K562 (cell line): Measurements from ENCODE around the gene ZC3H6. TPM values are rescaled to one million over a fixed set of nuclear protein-coding genes. Genes with fewer than 3 reads are reported as not detected.
A peak's percentile ranks its signal among the peaks of the same experiment; 100 is the strongest.

Source experiments
- DACH1 ChIP-seq: fragments of 450-650 bp; IDR thresholded peaks from 2 replicates; pipeline ENCODE4 v1.6.1; 2018; ENCODE audit not compliant: partially characterized antibody
- DLX4 ChIP-seq: fragments of 250-450 bp; sonication (Bioruptor Pico); IDR thresholded peaks from 2 replicates; pipeline ENCODE4 v1.6.1; 2021; ENCODE audit warnings: mild to moderate bottlenecking
- ELF4 ChIP-seq: fragments of 450-650 bp; formaldehyde crosslinking; IDR thresholded peaks from 2 replicates; pipeline ENCODE4 v1.4.0; 2022; ENCODE audit warnings: missing genetic modification characterization
- ELK3 ChIP-seq: fragments of 450-650 bp; formaldehyde crosslinking; IDR thresholded peaks from 2 replicates; pipeline ENCODE4 v1.4.0; 2020; ENCODE audit warnings: mild to moderate bottlenecking
- MBD1 ChIP-seq: fragments of 250-450 bp; sonication (Bioruptor Pico); IDR thresholded peaks from 2 replicates; pipeline ENCODE4 v1.8.0; 2022; ENCODE audit warnings: inconsistent platforms
- MEIS2 ChIP-seq: fragments of 450-650 bp; IDR thresholded peaks from 2 replicates; pipeline ENCODE4 v1.6.1; 2014; ENCODE audit warnings: mild to moderate bottlenecking; ENCODE audit not compliant: partially characterized antibody
- POU5F1 ChIP-seq: fragments of 150-350 bp; IDR thresholded peaks from 2 replicates; pipeline ENCODE4 v1.6.1; 2014; ENCODE audit warnings: borderline replicate concordance, low read length, low read depth, mild to moderate bottlenecking; ENCODE audit not compliant: partially characterized antibody
- RBM17 ChIP-seq: fragments of 200-400 bp; formaldehyde crosslinking; IDR thresholded peaks from 2 replicates; pipeline ENCODE4 v1.6.1; 2017; ENCODE audit warnings: low read depth, mild to moderate bottlenecking, low read length, borderline replicate concordance
- SNRNP70 ChIP-seq: fragments of 200-400 bp; formaldehyde crosslinking; optimal IDR thresholded peaks from 2 replicates; pipeline ENCODE3; 2017; ENCODE audit warnings: low read depth, low read length
- SOX6 ChIP-seq: fragments of 450-650 bp; IDR thresholded peaks from 2 replicates; pipeline ENCODE4 v1.6.1; 2014; ENCODE audit warnings: mild to moderate bottlenecking
- TGIF2 ChIP-seq: sonication (generic); formaldehyde crosslinking; IDR thresholded peaks from 2 replicates; pipeline ENCODE4 v1.8.1; 2022; ENCODE audit warnings: mild to moderate bottlenecking, missing genetic modification reagents, moderate library complexity
- UBTF ChIP-seq, 2 experiments: IDR thresholded peaks; 2 replicates each; pipeline ENCODE4 v1.6.1; 2012; ENCODE audit warnings: improper control_type of control experiment in 2 of 2, low read depth in 2 of 2, low read length in 2 of 2, borderline replicate concordance in 1 of 2
- ZNF12 ChIP-seq: sonication (generic); formaldehyde crosslinking; IDR thresholded peaks from 2 replicates; pipeline ENCODE4 v1.4.0; 2020; ENCODE audit warnings: mild to moderate bottlenecking, missing genetic modification reagents
- ZNF124 ChIP-seq: sonication (generic); formaldehyde crosslinking; IDR thresholded peaks from 2 replicates; pipeline ENCODE4 v1.8.1; 2022; ENCODE audit warnings: missing genetic modification reagents
- ZNF436 ChIP-seq: fragments of 250-450, 450-650 bp; sonication (Bioruptor Pico); formaldehyde crosslinking; IDR thresholded peaks from 2 replicates; pipeline ENCODE4 v1.7.0; 2020; ENCODE audit warnings: mild to moderate bottlenecking
- ZNF507 ChIP-seq: conservative IDR thresholded peaks from 2 replicates; pipeline ENCODE4 v1.6.1; 2017; ENCODE audit warnings: missing genetic modification characterization, missing compliant biosample characterization
- ZNF57 ChIP-seq: fragments of 450-650 bp; formaldehyde crosslinking; IDR thresholded peaks from 2 replicates; pipeline ENCODE4 v1.4.0; 2020; ENCODE audit warnings: mild to moderate bottlenecking, moderate library complexity
- polyA plus RNA-seq, 8 experiments: library from polyadenylated mRNA; depleted of rRNA in 4 of 8; stranded (reverse) in 5 of 8; unstranded in 3 of 8; fragments of >200 nt; fragmentation: Nextera tagmentation in 2 of 8; fragmentation: Illumina TruSeq in 1 of 8; extraction: Ambion mirVana in 2 of 8; extraction: Trizol in 1 of 8; gene quantifications; 2 replicates each; pipeline versions ENCODE4 v1.2.1 to v1.2.3, GENCODE V29; 2011 to 2014; ENCODE audit warnings: inconsistent platforms in 1 of 8, missing spikeins in 1 of 8
- total RNA-seq, 7 experiments: library from RNA; depleted of rRNA in 6 of 7; stranded (reverse); fragments of >200 nt in 6 of 7; fragmentation: Illumina TruSeq in 2 of 7; extraction: Trizol in 2 of 7; gene quantifications; 2 replicates each; pipeline versions ENCODE4 v1.2.1 to v1.2.3, GENCODE V29; 2011 to 2021; ENCODE audit warnings: low replicate concordance in 1 of 7

The ZC3H6 gene
- total and polyA plus RNA-seq, 9 of the 15 experiments (the other 6 are each of a cell fraction or from before 2014, with no cell fraction given): 0.45 to 1.9 (median 1.5) TPM

- peak; percentile 74 for TF ChIP-seq MEIS2
- no peak for TF ChIP-seq ELK3 (CRISPR knock-in tag)
- no peak for TF ChIP-seq UBTF (IDR thresholded peaks at IDR 0.05; ENCODE audit: borderline replicate concordance in 1 of 2, low read depth in 2 of 2, low read length in 2 of 2)
- TF ChIP-seq SOX6: peak; percentile 48; the same call in 1 of the 2 replicates
- TF ChIP-seq MBD1 (CRISPR knock-in tag): no peak
- TF ChIP-seq ZNF124 (CRISPR knock-in tag): no peak
- TF ChIP-seq DACH1: peak; percentile 36
- TF ChIP-seq POU5F1: no peak
- no peak for TF ChIP-seq RBM17
- TF ChIP-seq SNRNP70: no peak
- TF ChIP-seq ZNF57 (CRISPR knock-in tag): no peak
- TF ChIP-seq ZNF507 (tag): no peak
- no peak for TF ChIP-seq ZNF12 (CRISPR knock-in tag)
- no peak for TF ChIP-seq ELF4
- TF ChIP-seq TGIF2: no peak
- TF ChIP-seq DLX4 (CRISPR knock-in tag): no peak
- TF ChIP-seq ZNF436 (CRISPR knock-in tag): no peak
Measured at GRCh38 chr2:112272669-112273068, 2.7 kb upstream of the ZC3H6 start (continued).
